Myocyte (in vitro differentiated cells): Measurements from ENCODE around the gene IKBIP. TPM values are rescaled to one million over a fixed set of nuclear protein-coding genes. Genes with fewer than 3 reads are reported as not detected.
"Not testable (repeated sequence)": the region's sequence is repeated elsewhere in the genome, so short reads cannot be mapped to it uniquely, and the experiment has no call there.

ENCODE experiments used
- DNase-seq: peaks from one replicate; pipeline ENCODE4 v3.0.0-alpha.2; 2012; ENCODE audit warnings: low read depth
- total RNA-seq: library from RNA; depleted of rRNA; stranded (reverse); fragments of >200 nt; gene quantifications from 2 replicates; pipeline ENCODE4 v1.2.3, GENCODE V29; 2014

Gene IKBIP
- total RNA-seq, 1 donor from 2014 or later: 36.9 TPM

GRCh38 chr12:98578821-98579220, 65.8 kb downstream of the IKBIP start:
- no peak for DNase-seq

GRCh38 chr12:98578392-98578791, 66.2 kb downstream of the IKBIP start:
- DNase-seq: no peak

DNA sequence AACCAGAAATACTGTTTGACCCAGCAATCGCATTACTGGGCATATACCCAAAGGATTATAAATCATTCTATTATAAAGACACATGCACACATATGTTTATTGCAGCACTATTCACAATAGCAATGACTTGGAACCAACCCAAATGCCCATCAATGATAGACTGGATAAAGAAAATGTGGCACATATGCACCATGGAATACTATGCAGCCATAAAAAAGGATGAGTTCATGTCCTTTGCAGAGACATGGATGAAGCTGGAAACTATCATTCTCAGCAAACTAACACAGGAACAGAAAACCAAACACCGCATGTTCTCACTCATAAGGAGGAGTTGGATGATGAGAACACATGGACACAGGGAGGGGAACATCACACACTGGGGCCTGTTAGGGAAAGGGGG, 67.8 kb downstream of the IKBIP start:
- DNase-seq: not testable (repeated sequence)

DNA sequence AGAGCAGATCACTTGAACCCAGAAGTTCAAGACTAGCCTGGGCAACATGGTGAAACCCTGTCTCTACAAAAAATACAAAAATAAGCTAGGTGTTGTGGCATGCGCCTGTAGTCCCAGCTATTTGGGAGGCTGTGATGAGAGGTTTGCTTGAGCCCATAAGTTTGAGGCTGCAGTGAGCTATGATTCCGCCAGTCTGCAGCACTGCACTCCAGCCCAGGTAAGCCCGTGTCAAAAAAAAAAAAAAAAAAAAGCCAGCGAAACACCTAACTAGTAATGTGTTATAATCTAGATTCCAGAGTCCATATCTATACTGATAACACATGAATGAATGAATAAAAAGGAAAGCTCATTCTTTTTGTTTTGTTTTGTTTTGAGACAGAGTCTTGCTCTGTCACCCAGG, 69.6 kb downstream of the IKBIP start:
- DNase-seq: no peak

Other genes starting within 250 kb of the IKBIP start
- gene TMPO, start 129.2 kb downstream of the IKBIP start, total RNA-seq: 32.4 and 35.8 TPM in 2 replicates
- gene SLC25A3, start 51.1 kb downstream of the IKBIP start, total RNA-seq: 914 and 1,102 TPM in 2 replicates
- gene APAF1, start 502 bp upstream of the IKBIP start, total RNA-seq: 11.3 and 17.7 TPM in 2 replicates